Gastrocnemius medialis (tissue), 4 donors: ENCODE measurements around the gene HDAC5.

Source experiments
- CTCF ChIP-seq, 5 experiments: fragments of 450-650 bp in 3 of 5; fragments of 200-600 bp in 2 of 5; sonication (generic) in 2 of 5; IDR thresholded peaks in 4 of 5; conservative IDR thresholded peaks in 1 of 5; 1 replicate in 4 of 5; 2 replicates in 1 of 5; pipeline ENCODE4 v1.5.1; 2016 to 2019; ENCODE audit warnings: antibody characterized with exemption in 5 of 5, mild to moderate bottlenecking in 3 of 5, moderate library complexity in 3 of 5
- POLR2A ChIP-seq, 2 donors: fragments of 450-650 bp; IDR thresholded peaks; one replicate each; pipeline ENCODE4 v1.6.1; 2017; ENCODE audit warnings: antibody characterized with exemption in 2 of 2, mild to moderate bottlenecking in 2 of 2, moderate library complexity in 2 of 2

GRCh38 chr17:44059101-44059892 is 64.1 kb downstream of the HDAC5 start:
- TF ChIP-seq CTCF (IDR thresholded peaks at IDR 0.05 in 4 of 5, conservative IDR thresholded peaks at IDR 0.05 in 1 of 5) (no peak), POLR2A (IDR thresholded peaks at IDR 0.05) (no peak)
